ENCODE data around the gene STK4. TPM values are rescaled to one million over a fixed set of nuclear protein-coding genes. Genes with fewer than 3 reads are reported as not detected.
"Not testable (repeated sequence)": the region's sequence is repeated elsewhere in the genome, so short reads cannot be mapped to it uniquely, and the experiment has no call there.

The STK4 gene
- total RNA-seq, 2 experiments from 2014 or later, result 126 to 128 TPM

- intact Hi-C loops (cut with micrococcal nuclease), result no loop called here
- peak overlapping the region; percentile 6 for H3K27ac Mint-ChIP-seq
- H3K9me3 Mint-ChIP-seq, result no peaks in the 10 kb centered on the region
- H3K4me3 Mint-ChIP-seq, result no peak overlapping the region
- POLR2A ChIA-PET, result interaction anchor here (0.6 kb wide), 1 partner anchor 20 kb away, joined by 3 read pairs; no protein-coding TSS in a partner anchor
- DNase-seq, result no peak
- H3K4me1 Mint-ChIP-seq (ENCODE audit: low read depth), result peaks cover 69% of the 10 kb centered on the region
- peaks cover 44% of the 10 kb centered on the region for H3K36me3 Mint-ChIP-seq
- CTCF ChIA-PET, result interaction anchor here (1.6 to 2.0 kb wide), 2 partner anchors 27 to 79 kb away, joined by 3 to 6 read pairs; no protein-coding TSS in a partner anchor
- H3K27me3 Mint-ChIP-seq, result no peaks in the 10 kb centered on the region
Observed at GRCh38 chr20:45017281-45017680, 51.0 kb downstream of the STK4 start.

GRCh38 chr20:45017857-45018256 lies 51.5 kb downstream of the STK4 start:
- H3K4me3 Mint-ChIP-seq, result no peak overlapping the region
- H3K27ac Mint-ChIP-seq, result peak overlapping the region; percentile 40
- no peak for DNase-seq
- H3K27me3 Mint-ChIP-seq, result no peaks in the 10 kb centered on the region
- H3K4me1 Mint-ChIP-seq (ENCODE audit: low read depth), result peaks cover 72% of the 10 kb centered on the region
- no peaks in the 10 kb centered on the region for H3K9me3 Mint-ChIP-seq
- ChIA-PET POLR2A (interaction anchor here (0.6 kb wide), 1 partner anchor 21 kb away, joined by 3 read pairs; no protein-coding TSS in a partner anchor), CTCF (interaction anchor here (1.6 to 2.0 kb wide), 2 partner anchors 26 to 79 kb away, joined by 3 to 6 read pairs; no protein-coding TSS in a partner anchor)
- H3K36me3 Mint-ChIP-seq, result peaks cover 44% of the 10 kb centered on the region
- intact Hi-C loops (cut with micrococcal nuclease), result no loop called here

GRCh38 chr20:45019027-45019761 lies 52.9 kb downstream of the STK4 start:
- no peak for DNase-seq
- ChIA-PET POLR2A (interaction anchor here (0.6 to 1.0 kb wide), 4 partner anchors 9 to 53 kb away, joined by 3 read pairs; partner anchors contain the start of gene STK4), CTCF (interaction anchor here (0.9 to 2.4 kb wide), 6 partner anchors 8 to 273 kb away, joined by 3 to 15 read pairs (median 4); no protein-coding TSS in a partner anchor)
- no peak overlapping the region for H3K4me3 Mint-ChIP-seq
- no peaks in the 10 kb centered on the region for H3K9me3 Mint-ChIP-seq
- H3K4me1 Mint-ChIP-seq (ENCODE audit: low read depth), result peaks cover 74% of the 10 kb centered on the region
- H3K27me3 Mint-ChIP-seq, result no peaks in the 10 kb centered on the region
- intact Hi-C loops (cut with micrococcal nuclease), result no loop called here
- peaks cover 47% of the 10 kb centered on the region for H3K36me3 Mint-ChIP-seq
- H3K27ac Mint-ChIP-seq, result no peak overlapping the region

GRCh38 chr20:45019762-45020123 lies 53.4 kb downstream of the STK4 start:
- H3K27ac Mint-ChIP-seq, result no peak overlapping the region

GRCh38 chr20:45020236-45020886 lies 54.0 kb downstream of the STK4 start:
- Mint-ChIP-seq H3K4me1 (ENCODE audit: low read depth) (peaks cover 69% of the 10 kb centered on the region), H3K27ac (no peak overlapping the region), H3K27me3 (no peaks in the 10 kb centered on the region), H3K36me3 (peaks cover 51% of the 10 kb centered on the region), H3K9me3 (no peaks in the 10 kb centered on the region), H3K4me3 (no peak overlapping the region)
- intact Hi-C loops (cut with micrococcal nuclease), result no loop called here
- ChIA-PET CTCF (interaction anchor here (1.1 to 2.4 kb wide), 6 partner anchors 9 to 93 kb away, joined by 3 to 15 read pairs (median 8); no protein-coding TSS in a partner anchor), POLR2A (interaction anchor here (0.6 to 1.0 kb wide), 3 partner anchors 15 to 54 kb away, joined by 3 read pairs; partner anchors contain the start of gene STK4)
- DNase-seq, result no peak

More at GRCh38 chr20:45019762-45020123, 53.4 kb downstream of the STK4 start:
- H3K9me3 Mint-ChIP-seq, result no peaks in the 10 kb centered on the region
- DNase-seq, result no peak
- peaks cover 71% of the 10 kb centered on the region for H3K4me1 Mint-ChIP-seq (ENCODE audit: low read depth)
- peaks cover 48% of the 10 kb centered on the region for H3K36me3 Mint-ChIP-seq
- intact Hi-C loops (cut with micrococcal nuclease), result no loop called here
- POLR2A ChIA-PET, result interaction anchor here (0.6 to 1.0 kb wide), 4 partner anchors 8 to 53 kb away, joined by 3 read pairs; partner anchors contain the start of gene STK4
- CTCF ChIA-PET, result interaction anchor here (0.9 to 2.4 kb wide), 7 partner anchors 9 to 272 kb away, joined by 3 to 15 read pairs (median 4); no protein-coding TSS in a partner anchor
- no peak overlapping the region for H3K4me3 Mint-ChIP-seq
- H3K27me3 Mint-ChIP-seq, result no peaks in the 10 kb centered on the region

- ChIA-PET CTCF (interaction anchor here (1.1 to 2.4 kb wide), 4 partner anchors 20 to 90 kb away, joined by 3 to 13 read pairs (median 3); no protein-coding TSS in a partner anchor), POLR2A (interaction anchor here (1.0 kb wide), 1 partner anchor 22 kb away, joined by 4 read pairs; no protein-coding TSS in a partner anchor)
- H3K9me3 Mint-ChIP-seq, result no peaks in the 10 kb centered on the region
- DNase-seq, result no peak
- H3K36me3 Mint-ChIP-seq, result peaks cover 56% of the 10 kb centered on the region
- intact Hi-C loops (cut with micrococcal nuclease), result no loop called here
- H3K27me3 Mint-ChIP-seq, result no peaks in the 10 kb centered on the region
- no peak overlapping the region for H3K27ac Mint-ChIP-seq
- no peak overlapping the region for H3K4me3 Mint-ChIP-seq
- peaks cover 66% of the 10 kb centered on the region for H3K4me1 Mint-ChIP-seq (ENCODE audit: low read depth)
Observed at GRCh38 chr20:45021631-45022030, 55.3 kb downstream of the STK4 start.

GRCh38 chr20:45023140-45023539 lies 56.8 kb downstream of the STK4 start:
- H3K9me3 Mint-ChIP-seq; intact Hi-C loops (cut with micrococcal nuclease); POLR2A ChIA-PET; H3K4me3 Mint-ChIP-seq; DNase-seq; H3K27me3 Mint-ChIP-seq: not testable (repeated sequence)
- H3K36me3 Mint-ChIP-seq, result peaks cover 55% of the 10 kb centered on the region
- CTCF ChIA-PET, result interaction anchor here (0.8 to 1.0 kb wide), 2 partner anchors 72 to 269 kb away, joined by 3 to 4 read pairs; no protein-coding TSS in a partner anchor
- peaks cover 63% of the 10 kb centered on the region for H3K4me1 Mint-ChIP-seq (ENCODE audit: low read depth)
- peak overlapping the region; percentile 56 for H3K27ac Mint-ChIP-seq

GRCh38 chr20:45028424-45029136 lies 62.3 kb downstream of the STK4 start:
- Mint-ChIP-seq H3K36me3 (peaks cover 56% of the 10 kb centered on the region), H3K27me3 (no peaks in the 10 kb centered on the region), H3K4me3 (no peak overlapping the region), H3K27ac (peak overlapping the region; percentile 78), H3K4me1 (ENCODE audit: low read depth) (peaks cover 72% of the 10 kb centered on the region), H3K9me3 (no peaks in the 10 kb centered on the region)
- ChIA-PET POLR2A (interaction anchor here (1.1 to 1.2 kb wide), 3 partner anchors 9 to 60 kb away, joined by 3 to 4 read pairs (median 3); no protein-coding TSS in a partner anchor), CTCF (interaction anchor here (1.0 to 4.2 kb wide), 6 partner anchors 10 to 266 kb away, joined by 3 to 36 read pairs (median 4); no protein-coding TSS in a partner anchor)
- DNase-seq, result peak; percentile 42
- intact Hi-C loops (cut with micrococcal nuclease), result loop anchor here (2.0 kb wide), 2 partner anchors 22 to 58 kb away; no protein-coding TSS in a partner anchor

- Mint-ChIP-seq H3K27ac (peak overlapping the region; percentile 82), H3K27me3 (no peaks in the 10 kb centered on the region), H3K36me3 (peaks cover 50% of the 10 kb centered on the region), H3K9me3 (no peaks in the 10 kb centered on the region), H3K4me1 (ENCODE audit: low read depth) (peaks cover 80% of the 10 kb centered on the region), H3K4me3 (no peak overlapping the region)
- ChIA-PET CTCF (interaction anchor here (0.6 to 4.2 kb wide), 4 partner anchors 13 to 264 kb away, joined by 3 to 36 read pairs (median 6); no protein-coding TSS in a partner anchor), POLR2A (interaction anchor here (0.6 to 1.0 kb wide), 5 partner anchors 14 to 120 kb away, joined by 3 read pairs; partner anchors contain the start of gene TOMM34)
- intact Hi-C loops (cut with micrococcal nuclease), result loop anchor here (2.0 kb wide), 2 partner anchors 21 to 59 kb away; no protein-coding TSS in a partner anchor
- DNase-seq, result no peak
Observed at GRCh38 chr20:45029884-45030283, 63.6 kb downstream of the STK4 start.

GRCh38 chr20:45032276-45032675 lies 66.0 kb downstream of the STK4 start:
- Mint-ChIP-seq H3K36me3 (peaks cover 44% of the 10 kb centered on the region), H3K9me3 (no peaks in the 10 kb centered on the region), H3K4me1 (ENCODE audit: low read depth) (peaks cover 83% of the 10 kb centered on the region), H3K27me3 (no peaks in the 10 kb centered on the region), H3K4me3 (no peak overlapping the region), H3K27ac (peak overlapping the region; percentile 3)
- POLR2A ChIA-PET, result no interaction called here
- intact Hi-C loops (cut with micrococcal nuclease), result no loop called here
- CTCF ChIA-PET, result interaction anchor here (1.4 kb wide), 1 partner anchor 12 kb away, joined by 3 read pairs; no protein-coding TSS in a partner anchor
- DNase-seq, result no peak

- peak overlapping the region; percentile 3 for H3K27ac Mint-ChIP-seq
- POLR2A ChIA-PET, result no interaction called here
- DNase-seq, result no peak
- H3K4me3 Mint-ChIP-seq, result no peak overlapping the region
- H3K36me3 Mint-ChIP-seq, result peaks cover 41% of the 10 kb centered on the region
- no peaks in the 10 kb centered on the region for H3K9me3 Mint-ChIP-seq
- H3K27me3 Mint-ChIP-seq, result no peaks in the 10 kb centered on the region
- CTCF ChIA-PET, result interaction anchor here (1.4 kb wide), 1 partner anchor 11 kb away, joined by 3 read pairs; no protein-coding TSS in a partner anchor
- intact Hi-C loops (cut with micrococcal nuclease), result no loop called here
- H3K4me1 Mint-ChIP-seq (ENCODE audit: low read depth), result peaks cover 84% of the 10 kb centered on the region
Observed at GRCh38 chr20:45032781-45033180, 66.5 kb downstream of the STK4 start.

Data from activated CD4-positive, alpha-beta memory T cell treated with anti-CD3 and anti-CD28 coated beads for 36 hours (primary cell).